Measurements from ENCODE around the gene LOXL1.
A peak's percentile ranks its signal among the peaks of the same experiment; 100 is the strongest.

Gene LOXL1

GRCh38 chr15:73948982-73949381, 22.7 kb downstream of the LOXL1 start:
- DNase-seq (ENCODE audit: low read depth) = no peak
- TF ChIP-seq MAX (IDR thresholded peaks at IDR 0.05; ENCODE audit: low read depth, low read length) (no peak), POLR2A (IDR thresholded peaks at IDR 0.05; ENCODE audit: extremely low read depth, insufficient read length) (no peak), MYC (IDR thresholded peaks at IDR 0.05; ENCODE audit: low read depth, low read length) (no peak), CTCF (IDR thresholded peaks at IDR 0.05; ENCODE audit: low read depth, low read length) (no peak)
- H3K4me3 ChIP-seq (ENCODE audit: low read depth, low read length) = no peak overlapping the region

- no peak for DNase-seq (ENCODE audit: low read depth)
- TF ChIP-seq POLR2A (IDR thresholded peaks at IDR 0.05; ENCODE audit: extremely low read depth, insufficient read length) = no peak
- TF ChIP-seq MYC (IDR thresholded peaks at IDR 0.05; ENCODE audit: low read depth, low read length) = no peak
- no peak for TF ChIP-seq CTCF (IDR thresholded peaks at IDR 0.05; ENCODE audit: low read depth, low read length)
- TF ChIP-seq MAX (IDR thresholded peaks at IDR 0.05; ENCODE audit: low read depth, low read length) = no peak
- H3K4me3 ChIP-seq (ENCODE audit: low read depth, low read length) = no peak overlapping the region
These were observed 23.2 kb downstream of the LOXL1 start for GRCh38 chr15:73949496-73949895.

GRCh38 chr15:73950479-73950830, 24.2 kb downstream of the LOXL1 start:
- DNase-seq (ENCODE audit: low read depth) = no peak
- no peak overlapping the region for H3K4me3 ChIP-seq (ENCODE audit: low read depth, low read length)
- TF ChIP-seq POLR2A (IDR thresholded peaks at IDR 0.05; ENCODE audit: extremely low read depth, insufficient read length) (no peak), MAX (IDR thresholded peaks at IDR 0.05; ENCODE audit: low read depth, low read length) (no peak), MYC (IDR thresholded peaks at IDR 0.05; ENCODE audit: low read depth, low read length) (no peak), CTCF (IDR thresholded peaks at IDR 0.05; ENCODE audit: low read depth, low read length) (no peak)

DNA sequence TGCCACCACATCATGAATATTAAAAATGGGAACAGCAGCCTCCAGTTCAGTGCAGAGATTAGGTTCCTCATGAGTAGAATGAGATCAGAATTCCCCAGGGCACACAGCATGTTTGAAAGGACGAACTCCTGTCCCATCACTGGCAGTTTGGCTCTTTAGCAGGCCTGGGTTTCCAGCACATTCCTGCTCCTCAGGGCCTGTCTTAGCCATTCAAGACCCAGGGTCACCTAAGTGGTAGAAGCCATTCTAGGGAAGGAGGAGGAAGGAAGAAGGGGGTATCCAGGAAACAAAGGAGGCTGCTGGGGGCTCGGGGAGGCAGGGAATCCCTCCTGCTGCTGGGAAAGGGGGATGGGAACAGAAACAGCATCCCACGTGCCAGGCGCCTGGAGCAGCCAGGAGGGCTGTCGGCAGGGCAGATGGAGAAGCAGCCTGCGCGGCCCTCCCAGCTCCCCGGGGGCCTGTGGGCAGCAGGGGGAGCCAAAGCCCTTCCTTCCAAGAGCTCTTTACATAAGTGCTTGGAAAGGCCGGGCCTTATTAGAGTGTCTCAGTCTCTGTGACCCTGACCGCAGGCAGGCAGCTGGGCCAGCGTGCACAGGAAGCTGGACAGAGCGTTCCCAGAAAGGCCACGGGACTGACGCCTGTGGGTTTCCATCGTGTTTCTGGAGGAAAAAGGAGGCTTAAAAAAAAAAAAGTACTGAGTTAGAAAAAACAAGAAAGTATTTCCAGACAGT, 24.7 kb downstream of the LOXL1 start:
- H3K4me3 ChIP-seq (ENCODE audit: low read depth, low read length) = no peak overlapping the region
- TF ChIP-seq CTCF (IDR thresholded peaks at IDR 0.05; ENCODE audit: low read depth, low read length) (peak; percentile 72), MAX (IDR thresholded peaks at IDR 0.05; ENCODE audit: low read depth, low read length) (peak; percentile 73), POLR2A (IDR thresholded peaks at IDR 0.05; ENCODE audit: extremely low read depth, insufficient read length) (no peak), MYC (IDR thresholded peaks at IDR 0.05; ENCODE audit: low read depth, low read length) (peak; percentile 83)
- peak; percentile 90 for DNase-seq (ENCODE audit: low read depth)

- TF ChIP-seq MYC (IDR thresholded peaks at IDR 0.05; ENCODE audit: low read depth, low read length) (no peak), CTCF (IDR thresholded peaks at IDR 0.05; ENCODE audit: low read depth, low read length) (no peak), MAX (IDR thresholded peaks at IDR 0.05; ENCODE audit: low read depth, low read length) (no peak), POLR2A (IDR thresholded peaks at IDR 0.05; ENCODE audit: extremely low read depth, insufficient read length) (no peak)
- DNase-seq (ENCODE audit: low read depth) = no peak
- H3K4me3 ChIP-seq (ENCODE audit: low read depth, low read length) = no peak overlapping the region
These were observed 25.3 kb downstream of the LOXL1 start for GRCh38 chr15:73951601-73952000.

Measured in NB4 (cell line).